GF-D8 (cell line): ENCODE data around the gene TBC1D22B.

ENCODE experiments used
- DNase-seq: peaks from one replicate; lab custom pipeline; 2025; lab: John Stamatoyannopoulos, UW

Gene TBC1D22B

DNA sequence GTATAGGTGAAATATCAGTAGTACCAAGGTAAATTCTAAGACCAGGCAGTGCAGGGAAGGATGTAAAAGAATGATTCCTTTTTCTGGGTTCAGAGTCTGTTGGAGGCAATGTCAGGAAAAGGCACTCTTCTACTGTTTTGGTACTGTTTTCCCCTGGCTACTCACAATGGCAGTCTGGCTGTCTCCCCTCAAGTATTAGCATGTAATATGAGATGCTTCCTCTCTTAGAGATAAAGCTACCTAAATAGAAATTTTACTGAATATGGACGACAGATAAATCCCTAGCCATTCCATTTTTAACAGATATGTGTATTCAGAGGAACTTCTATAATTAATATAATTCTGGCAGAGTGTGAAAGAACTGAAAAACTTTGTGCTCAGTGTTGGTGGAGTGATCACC lies 99.7 kb downstream of the TBC1D22B start:
- DNase-seq = no peak

DNA sequence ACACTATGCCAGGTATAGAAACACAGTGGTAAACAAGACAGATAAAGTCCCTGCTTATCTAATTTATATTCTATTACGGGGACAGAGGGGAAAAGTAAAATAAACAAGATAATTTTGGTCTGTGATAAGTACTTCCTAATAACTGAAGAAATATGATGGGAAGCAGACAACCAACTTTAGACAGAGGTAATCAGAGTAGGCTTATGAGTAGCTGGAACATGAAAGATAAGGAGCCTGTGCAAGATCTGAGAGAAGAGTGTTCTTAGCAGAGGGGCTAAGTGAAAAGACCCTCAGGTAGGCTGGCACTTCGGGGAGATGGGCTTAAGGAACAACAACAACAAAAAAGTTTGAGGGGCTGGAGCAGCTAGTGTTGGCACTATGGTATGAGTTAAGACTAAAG lies 100.3 kb downstream of the TBC1D22B start:
- no peak for DNase-seq

DNA sequence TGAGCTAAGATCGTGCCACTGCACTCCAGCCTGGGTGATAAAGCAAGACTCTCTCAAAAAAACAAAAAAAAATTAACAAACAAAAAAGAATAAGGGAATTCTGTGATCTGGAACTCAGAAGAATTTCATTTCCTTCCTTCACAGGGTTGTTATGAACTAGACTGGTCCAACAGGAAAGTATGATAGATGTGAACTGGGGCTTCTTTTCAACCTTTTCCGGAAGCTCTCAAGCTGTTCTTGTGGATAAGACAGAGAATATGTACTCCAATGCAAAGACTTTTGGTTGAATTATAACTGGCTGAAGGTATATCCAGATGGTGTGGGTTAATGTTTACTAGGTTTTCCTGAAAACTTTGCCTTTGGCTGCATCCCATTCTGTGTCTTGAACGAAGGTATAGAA lies 101.5 kb downstream of the TBC1D22B start:
- DNase-seq = no peak

DNA sequence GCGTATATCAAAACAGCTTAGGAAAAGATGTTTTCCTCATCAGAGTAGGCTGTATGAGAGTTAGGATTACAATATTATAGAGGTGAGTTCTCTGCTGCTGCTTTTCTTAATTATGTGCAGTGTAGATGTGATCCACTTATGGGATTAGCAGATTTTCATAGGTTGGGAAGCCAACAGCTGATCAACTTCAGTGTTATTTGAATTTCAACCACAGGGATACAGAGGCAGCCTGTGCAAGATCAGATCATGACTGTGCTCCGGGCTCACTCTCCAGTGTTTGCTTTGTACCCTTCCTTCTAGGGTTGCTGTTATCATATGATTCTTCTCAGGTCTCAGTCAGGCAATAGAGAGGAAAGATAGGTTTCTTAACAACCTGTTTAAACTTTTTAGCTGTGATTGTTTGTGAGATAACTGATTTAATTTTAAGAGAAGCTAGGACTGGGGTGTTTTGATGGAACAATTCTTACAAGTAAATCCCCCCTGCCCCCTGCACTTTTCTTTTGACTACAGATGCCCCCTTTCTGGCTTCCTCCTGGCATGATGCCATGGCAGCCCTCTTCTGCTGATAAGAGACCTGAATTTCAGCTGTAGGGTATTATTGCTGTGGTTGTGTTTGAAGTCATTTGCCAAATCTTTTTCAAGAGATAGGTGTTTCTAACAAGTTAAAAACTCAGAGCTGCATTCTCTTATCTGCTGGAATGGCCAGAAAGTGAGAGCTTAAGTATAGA lies 104.7 kb downstream of the TBC1D22B start:
- no peak for DNase-seq

DNA sequence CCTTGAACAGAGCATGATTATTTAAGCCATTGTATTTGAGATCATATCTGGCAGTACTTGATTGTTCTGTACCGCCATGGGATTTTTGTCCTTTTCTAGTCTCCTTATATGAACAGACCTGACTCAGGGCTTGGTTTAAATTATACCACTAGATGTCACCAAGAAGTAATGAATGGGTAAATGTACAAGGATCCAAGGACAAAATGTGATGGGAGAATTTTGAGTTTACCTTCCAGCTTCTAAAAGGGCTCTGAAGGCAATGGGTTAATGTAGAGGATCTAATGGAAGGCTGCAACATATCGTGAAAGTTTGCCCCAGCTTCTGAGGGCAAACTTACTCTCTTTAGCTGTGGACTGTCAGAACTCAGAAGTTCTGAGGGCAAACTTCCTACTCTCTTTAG lies 108.2 kb downstream of the TBC1D22B start:
- no peak for DNase-seq

DNA sequence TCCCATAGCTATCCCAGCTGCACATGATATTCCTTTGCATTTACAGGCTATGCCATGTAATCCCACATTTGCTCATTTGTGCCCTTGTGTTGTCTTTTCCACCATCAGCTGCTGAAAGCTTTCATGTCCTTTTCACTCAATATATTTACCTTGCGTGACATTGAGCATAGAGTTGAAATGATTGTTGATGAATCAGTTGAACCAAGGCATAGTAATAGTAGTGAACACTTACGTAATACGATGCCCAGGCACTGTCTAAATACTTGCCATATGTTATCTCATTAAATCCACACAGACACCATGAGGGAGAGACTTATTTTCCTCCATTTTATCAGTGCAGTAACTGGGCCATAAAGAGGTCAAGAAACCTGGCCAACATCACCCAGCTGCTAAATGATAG lies 109.3 kb downstream of the TBC1D22B start:
- no peak for DNase-seq

DNA sequence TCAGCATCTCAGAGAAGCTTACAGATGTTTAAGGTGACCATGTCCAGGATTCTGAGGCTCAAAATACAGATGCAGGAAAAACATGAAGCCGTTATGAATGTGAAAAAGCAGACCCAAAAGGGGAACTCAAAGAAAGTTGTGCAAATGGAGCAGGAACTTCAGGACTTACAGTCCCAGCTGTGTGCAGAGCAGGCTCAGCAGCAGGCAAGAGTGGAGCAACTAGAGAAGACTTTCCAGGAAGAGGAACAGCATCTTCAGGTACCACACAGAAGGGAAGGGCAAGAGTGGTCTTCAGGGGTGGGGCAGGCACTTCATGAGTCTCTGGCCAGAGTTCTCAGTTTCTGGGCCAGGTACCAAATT lies 111.4 kb downstream of the TBC1D22B start:
- peak; percentile 83 for DNase-seq

DNA sequence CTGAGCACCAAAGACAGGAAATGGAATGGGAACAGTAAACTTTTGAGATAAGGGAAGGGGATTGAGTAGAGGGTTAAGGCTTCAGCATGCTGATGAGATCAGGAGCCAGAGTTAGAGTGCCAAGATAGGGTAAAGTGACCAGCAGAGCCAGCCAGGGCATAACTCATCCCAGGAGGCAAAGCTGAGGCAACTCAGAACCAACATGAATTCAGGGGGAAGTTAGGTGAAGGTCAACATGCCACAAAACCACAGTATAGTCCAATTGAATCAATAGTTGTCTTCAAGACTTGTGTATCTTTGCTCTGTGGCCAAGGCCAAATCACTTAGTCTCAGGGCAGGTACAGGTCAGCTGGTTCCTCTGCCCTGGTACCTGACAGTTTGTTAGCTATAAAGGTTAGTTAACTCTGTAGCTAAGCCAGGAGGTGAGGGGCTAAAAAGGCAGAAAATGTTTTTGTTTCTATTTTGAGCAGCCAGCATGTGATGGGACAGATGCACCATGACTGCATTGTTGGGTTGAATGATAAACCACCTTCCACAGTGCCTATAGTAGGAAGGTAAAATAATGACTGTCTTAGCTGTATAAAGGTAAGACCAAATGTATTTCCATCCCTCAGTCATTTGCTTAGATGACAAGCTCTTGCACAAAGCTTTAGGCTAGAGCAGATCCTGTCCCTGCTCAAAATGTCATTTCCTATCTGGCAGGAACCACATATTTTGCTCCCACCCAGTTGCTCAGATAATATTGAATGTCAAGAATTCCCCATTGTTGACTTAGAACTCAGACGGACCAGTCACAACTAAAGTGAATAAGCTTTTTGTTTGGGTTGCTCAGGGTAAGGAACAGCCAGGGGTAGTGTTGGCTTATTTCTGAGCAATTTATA lies 112.0 kb downstream of the TBC1D22B start:
- no peak for DNase-seq

DNA sequence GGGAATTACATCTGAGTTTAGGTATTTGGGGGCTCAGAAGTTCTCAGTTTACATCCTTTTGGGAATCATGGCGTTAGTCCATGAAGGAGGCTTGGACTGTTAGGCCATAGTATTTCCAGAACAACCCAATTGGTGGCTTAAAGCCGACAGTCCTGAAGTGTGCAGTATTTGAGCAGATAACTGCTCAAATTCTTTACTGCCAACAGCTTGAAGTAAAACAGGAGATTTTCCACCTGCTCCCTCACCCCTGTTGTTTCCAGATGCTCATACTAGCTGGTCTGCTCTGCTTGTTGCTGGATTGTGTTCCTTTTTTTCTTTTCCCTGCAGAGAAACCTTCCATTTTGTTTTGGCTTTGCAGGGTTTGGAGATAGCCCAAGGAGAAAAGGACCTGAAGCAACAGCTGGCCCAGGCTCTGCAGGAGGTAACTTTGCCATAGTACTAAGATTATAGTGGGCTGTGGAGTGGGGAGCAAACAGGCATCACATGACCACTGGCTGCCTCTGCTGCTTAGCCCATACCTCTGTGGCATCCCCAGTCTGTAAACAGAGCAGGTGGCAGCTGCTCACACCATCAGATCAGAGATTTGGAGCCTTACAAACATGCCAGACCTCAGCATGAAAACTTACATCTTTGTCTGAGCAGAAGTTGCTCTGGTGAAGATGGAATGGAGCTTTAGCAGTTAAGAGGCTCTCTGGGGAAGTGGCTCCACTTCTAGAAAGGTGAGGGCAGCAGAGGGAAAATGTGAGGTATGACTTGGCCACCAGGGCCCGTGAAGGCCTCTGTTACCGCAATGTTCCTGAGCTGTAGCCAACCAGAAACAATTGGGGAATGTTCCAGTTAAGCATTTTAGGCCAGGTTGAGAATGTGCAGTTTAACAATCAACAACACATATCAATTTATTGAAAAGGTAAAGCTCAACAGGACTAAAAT lies 113.8 kb downstream of the TBC1D22B start:
- no peak for DNase-seq

DNA sequence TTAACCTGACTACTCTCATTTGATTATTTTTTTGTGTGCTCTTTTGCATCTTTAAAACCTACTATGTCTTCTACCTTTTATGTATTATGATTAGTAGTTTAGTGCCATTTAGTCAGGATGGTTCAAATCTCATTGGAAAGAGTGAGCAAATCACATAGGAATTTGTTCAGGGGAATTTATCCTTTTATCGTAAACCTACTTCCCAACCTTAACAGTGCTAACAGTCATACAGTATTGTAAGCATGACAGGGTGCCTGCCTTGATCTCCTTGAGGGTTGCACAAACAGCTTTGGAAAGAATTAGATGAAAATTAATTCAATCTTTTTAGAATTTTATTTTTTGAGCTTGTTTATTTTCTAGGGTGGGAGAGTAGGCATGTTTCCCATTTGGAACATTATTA lies 114.5 kb downstream of the TBC1D22B start:
- no peak for DNase-seq

DNA sequence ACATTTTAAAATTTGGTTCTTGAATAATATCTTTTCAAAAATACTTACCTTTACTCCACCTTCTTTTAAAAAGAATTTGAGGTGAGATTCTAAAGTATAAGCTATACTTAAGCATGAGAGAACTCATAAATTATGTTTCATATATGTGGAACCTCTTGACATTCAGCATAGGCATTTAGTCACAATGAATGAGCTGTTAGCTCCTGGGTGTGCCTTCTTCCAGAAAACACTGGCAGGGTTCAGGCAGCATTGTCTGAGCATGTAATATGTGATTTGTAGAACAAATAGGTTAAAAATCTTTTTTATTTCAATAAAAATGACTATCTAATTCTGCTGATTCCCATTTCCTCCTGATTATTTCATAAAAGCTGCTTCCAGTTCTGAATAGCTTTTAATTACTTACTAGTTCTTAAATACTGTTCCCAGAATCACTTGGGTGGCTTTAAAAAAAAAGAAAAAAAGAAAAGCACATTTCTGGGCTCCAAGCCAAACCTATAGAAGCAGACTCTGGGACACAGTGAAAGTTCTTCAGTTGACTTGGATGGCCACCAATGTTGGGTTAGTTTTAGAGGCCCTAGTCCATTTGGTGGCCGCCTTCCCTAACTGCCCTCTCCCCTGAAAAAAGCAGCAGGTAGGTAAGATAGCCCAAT lies 116.4 kb downstream of the TBC1D22B start:
- no peak for DNase-seq

DNA sequence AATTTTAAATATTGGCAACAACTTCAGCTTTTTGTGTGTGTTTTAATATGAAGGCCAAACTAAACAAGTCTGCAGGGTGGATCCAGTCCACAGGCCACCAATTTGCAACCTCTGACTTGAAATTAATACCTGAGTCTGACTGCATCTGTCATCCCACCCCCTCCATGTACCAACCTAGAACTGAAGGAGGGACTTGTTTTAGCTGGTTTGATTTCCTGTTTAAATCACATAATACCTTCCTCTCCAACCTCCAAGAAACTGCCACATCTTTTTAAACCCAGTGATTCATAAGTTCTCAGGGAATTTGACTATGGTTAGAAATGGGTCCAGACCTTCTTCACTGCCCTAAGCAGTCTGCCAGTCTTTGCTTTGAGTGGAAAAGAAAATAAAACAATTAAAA lies 117.8 kb downstream of the TBC1D22B start:
- no peak for DNase-seq

DNA sequence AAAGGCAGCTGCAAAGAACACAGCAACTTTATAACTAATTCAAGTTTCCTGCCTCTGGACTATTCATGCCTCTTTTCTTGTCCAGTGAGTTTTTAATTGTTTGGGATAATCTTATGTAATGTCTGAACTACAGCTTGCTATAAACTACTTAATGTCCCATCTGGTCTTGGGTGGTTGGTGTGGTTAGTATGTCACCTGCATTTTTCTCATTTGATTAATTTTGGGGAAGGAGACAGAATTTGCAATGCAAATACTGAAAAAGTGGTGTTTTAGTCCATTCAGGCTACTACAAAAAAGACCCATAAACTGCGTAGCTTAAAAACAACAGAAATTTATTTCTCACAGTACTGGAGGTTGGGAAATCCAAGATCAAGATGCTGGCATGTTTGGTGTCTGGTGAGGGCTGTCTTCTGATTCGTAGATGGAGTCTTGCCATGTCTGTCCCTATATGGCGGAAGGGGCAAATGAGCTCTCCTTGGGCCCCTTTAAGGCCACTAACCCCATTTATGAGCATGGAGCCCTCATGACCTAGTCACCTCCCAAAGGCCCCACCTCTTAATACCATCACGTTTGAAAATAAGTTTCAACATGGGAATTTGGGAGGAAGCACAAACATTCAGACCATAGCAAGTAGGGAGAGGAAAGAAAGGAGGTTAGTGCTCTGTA lies 118.6 kb downstream of the TBC1D22B start:
- DNase-seq = no peak

DNA sequence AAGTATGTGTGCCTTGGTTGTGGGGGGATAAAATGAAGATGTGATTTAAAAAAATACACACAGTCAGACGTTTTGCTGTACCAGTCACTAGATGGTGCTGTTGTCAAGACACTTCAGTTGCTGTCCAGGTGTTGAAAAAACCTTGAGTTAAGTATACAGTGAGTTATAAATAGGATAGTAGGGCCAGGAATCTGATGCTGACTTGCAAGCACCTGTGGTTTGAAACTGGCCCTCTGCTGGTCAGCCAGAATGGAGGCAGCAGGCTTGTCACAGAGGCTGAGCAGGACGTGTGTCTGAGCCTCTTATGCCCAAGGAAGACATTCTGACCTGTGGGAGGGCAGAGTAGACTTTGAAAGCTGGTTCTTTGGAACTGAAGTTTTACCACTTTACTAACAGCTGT lies 124.0 kb downstream of the TBC1D22B start:
- DNase-seq = no peak
